Type B pancreatic cell (in vitro differentiated cells): ENCODE measurements around the gene RICTOR. TPM values are rescaled to one million over a fixed set of nuclear protein-coding genes. Genes with fewer than 3 reads are reported as not detected.

ENCODE experiments used
- DNase-seq: peaks from one replicate; pipeline ENCODE4 v3.0.0; 2021; ENCODE audit warnings: mixed read lengths; ENCODE audit not compliant: unreplicated experiment; ENCODE audit errors: extremely low spot score
- H3K27ac Mint-ChIP-seq: 2 replicates; pipeline ENCODE4 v1.8.0; 2021; ENCODE audit warnings: mild to moderate bottlenecking, mixed read lengths
- H3K27me3 Mint-ChIP-seq: 2 replicates; pipeline ENCODE4 v1.8.0; 2021; ENCODE audit warnings: mixed read lengths
- H3K36me3 Mint-ChIP-seq: 2 replicates; pipeline ENCODE4 v1.8.0; 2021; ENCODE audit warnings: mixed read lengths
- H3K4me1 Mint-ChIP-seq: one replicate; pipeline ENCODE4 v1.8.0; 2021; ENCODE audit warnings: mixed read lengths; ENCODE audit not compliant: unreplicated experiment
- H3K4me3 Mint-ChIP-seq: 2 replicates; pipeline ENCODE4 v1.8.0; 2021; ENCODE audit warnings: mild to moderate bottlenecking, mixed read lengths
- H3K9me3 Mint-ChIP-seq: 2 replicates; pipeline ENCODE4 v1.8.0; 2021; ENCODE audit warnings: mixed read lengths
- CTCF ChIP-seq: fragments of 200-600 bp; sonication (generic); conservative IDR thresholded peaks from 2 replicates; pipeline ENCODE4 v1.5.0; 2021; ENCODE audit warnings: antibody characterized with exemption, mild to moderate bottlenecking
- total RNA-seq: library from RNA; stranded (reverse); gene quantifications from 2 replicates; pipeline ENCODE4 v1.2.1, GENCODE V29; 2021; ENCODE audit warnings: low replicate concordance

The RICTOR gene
- total RNA-seq, 1 donor from 2014 or later, result 31.8 TPM

GRCh38 chr5:39021413-39021812 is 52.8 kb downstream of the RICTOR start:
- Mint-ChIP-seq H3K27ac (peak overlapping the region; percentile 48), H3K9me3 (no peaks in the 10 kb centered on the region), H3K36me3 (peaks cover 26% of the 10 kb centered on the region), H3K4me1 (peaks cover 16% of the 10 kb centered on the region), H3K4me3 (no peak overlapping the region), H3K27me3 (no peaks in the 10 kb centered on the region)
- no peak for DNase-seq
- TF ChIP-seq CTCF, result no peak

GRCh38 chr5:39020458-39020857 is 53.7 kb downstream of the RICTOR start:
- Mint-ChIP-seq H3K4me3 (no peak overlapping the region), H3K27ac (no peak overlapping the region), H3K4me1 (peaks cover 26% of the 10 kb centered on the region), H3K27me3 (no peaks in the 10 kb centered on the region), H3K36me3 (peaks cover 22% of the 10 kb centered on the region), H3K9me3 (no peaks in the 10 kb centered on the region)
- DNase-seq, result no peak
- no peak for TF ChIP-seq CTCF

GRCh38 chr5:39019254-39019653 is 54.9 kb downstream of the RICTOR start:
- no peaks in the 10 kb centered on the region for H3K27me3 Mint-ChIP-seq
- no peak for DNase-seq
- H3K27ac Mint-ChIP-seq, result no peak overlapping the region
- H3K9me3 Mint-ChIP-seq, result no peaks in the 10 kb centered on the region
- H3K4me3 Mint-ChIP-seq, result no peak overlapping the region
- H3K4me1 Mint-ChIP-seq, result peaks cover 27% of the 10 kb centered on the region
- TF ChIP-seq CTCF, result no peak
- H3K36me3 Mint-ChIP-seq, result peaks cover 22% of the 10 kb centered on the region

- no peak for DNase-seq
- H3K4me1 Mint-ChIP-seq, result peaks cover 26% of the 10 kb centered on the region
These were observed 56.7 kb downstream of the RICTOR start for GRCh38 chr5:39017504-39017903.

GRCh38 chr5:39016587-39017275 is 57.5 kb downstream of the RICTOR start:
- Mint-ChIP-seq H3K36me3 (peaks cover 28% of the 10 kb centered on the region), H3K27me3 (no peaks in the 10 kb centered on the region), H3K9me3 (peaks cover 4% of the 10 kb centered on the region), H3K27ac (peak overlapping the region; percentile 32), H3K4me3 (no peak overlapping the region), H3K4me1 (peaks cover 20% of the 10 kb centered on the region)
- TF ChIP-seq CTCF, result no peak
- no peak for DNase-seq

More at GRCh38 chr5:39017504-39017903, 56.7 kb downstream of the RICTOR start:
- Mint-ChIP-seq H3K27ac (no peak overlapping the region), H3K4me3 (no peak overlapping the region), H3K27me3 (no peaks in the 10 kb centered on the region), H3K9me3 (no peaks in the 10 kb centered on the region), H3K36me3 (peaks cover 22% of the 10 kb centered on the region)
- TF ChIP-seq CTCF, result no peak
